HEK293 (cell line): Measurements from ENCODE around the gene NXPH4.

ENCODE experiments used
- BCL11B ChIP-seq: fragments of 450-650 bp; formaldehyde crosslinking; IDR thresholded peaks from 2 replicates; pipeline ENCODE4 v1.5.1; 2016; ENCODE audit warnings: low read depth, missing biosample characterization, missing genetic modification characterization
- GFI1B ChIP-seq: fragments of 450-650 bp; formaldehyde crosslinking; IDR thresholded peaks from 2 replicates; pipeline ENCODE4 v1.5.1; 2016; ENCODE audit warnings: missing biosample characterization, missing genetic modification characterization
- PRDM10 ChIP-seq: fragments of 450-650 bp; formaldehyde crosslinking; IDR thresholded peaks from 2 replicates; pipeline ENCODE4 v1.5.1; 2016; ENCODE audit warnings: missing biosample characterization, missing genetic modification characterization
- SCRT2 ChIP-seq: fragments of 450-650 bp; formaldehyde crosslinking; IDR thresholded peaks from 2 replicates; pipeline ENCODE4 v1.5.1; 2016; ENCODE audit warnings: missing biosample characterization, missing genetic modification characterization
- SP7 ChIP-seq: fragments of 450-650 bp; formaldehyde crosslinking; IDR thresholded peaks from 2 replicates; pipeline ENCODE4 v1.5.1; 2016; ENCODE audit warnings: missing biosample characterization, missing genetic modification characterization
- ZFHX2 ChIP-seq: fragments of 450-650 bp; formaldehyde crosslinking; conservative IDR thresholded peaks from 2 replicates; pipeline ENCODE4 v1.5.1; 2016; ENCODE audit warnings: missing biosample characterization, missing genetic modification characterization
- ZIC2 ChIP-seq: fragments of 450-650 bp; formaldehyde crosslinking; IDR thresholded peaks from 2 replicates; pipeline ENCODE4 v1.5.1; 2016; ENCODE audit warnings: missing biosample characterization, missing genetic modification characterization
- ZNF140 ChIP-seq: fragments of 450-650 bp; formaldehyde crosslinking; IDR thresholded peaks from 2 replicates; pipeline ENCODE4 v1.5.1; 2016; ENCODE audit warnings: missing biosample characterization, missing genetic modification characterization
- ZNF280D ChIP-seq: fragments of 450-650 bp; formaldehyde crosslinking; IDR thresholded peaks from 2 replicates; pipeline ENCODE4 v1.5.1; 2016; ENCODE audit warnings: missing biosample characterization, missing genetic modification characterization
- ZNF366 ChIP-seq: fragments of 450-650 bp; formaldehyde crosslinking; conservative IDR thresholded peaks from 2 replicates; pipeline ENCODE4 v1.5.1; 2016; ENCODE audit warnings: missing biosample characterization, missing genetic modification characterization
- ZNF37A ChIP-seq: fragments of 450-650 bp; IDR thresholded peaks from 2 replicates; pipeline ENCODE4 v1.5.1; 2018; ENCODE audit warnings: missing biosample characterization, missing genetic modification characterization
- ZNF416 ChIP-seq: fragments of 450-650 bp; formaldehyde crosslinking; IDR thresholded peaks from 2 replicates; pipeline ENCODE4 v1.5.1; 2016; ENCODE audit warnings: missing biosample characterization, missing genetic modification characterization
- ZNF473 ChIP-seq: fragments of 450-650 bp; formaldehyde crosslinking; IDR thresholded peaks from 2 replicates; pipeline ENCODE4 v1.5.1; 2017; ENCODE audit warnings: missing biosample characterization, missing genetic modification characterization
- ZNF560 ChIP-seq: fragments of 450-650 bp; formaldehyde crosslinking; IDR thresholded peaks from 2 replicates; pipeline ENCODE4 v1.5.1; 2017; ENCODE audit warnings: missing biosample characterization, missing genetic modification characterization, borderline replicate concordance
- ZNF610 ChIP-seq: fragments of 450-650 bp; formaldehyde crosslinking; IDR thresholded peaks from 2 replicates; pipeline ENCODE4 v1.5.1; 2016; ENCODE audit warnings: missing biosample characterization, missing genetic modification characterization, borderline replicate concordance
- ZNF621 ChIP-seq: fragments of 450-650 bp; formaldehyde crosslinking; IDR thresholded peaks from 2 replicates; pipeline ENCODE4 v1.5.1; 2017; ENCODE audit warnings: missing biosample characterization, missing genetic modification characterization
- ZNF658 ChIP-seq: fragments of 450-650 bp; formaldehyde crosslinking; IDR thresholded peaks from 2 replicates; pipeline ENCODE4; 2016; ENCODE audit warnings: missing biosample characterization, missing genetic modification characterization
- TF ChIP-seq, protein P1 (sequence below): fragments of 450-650 bp; formaldehyde crosslinking; IDR thresholded peaks from 2 replicates; pipeline ENCODE4 v1.5.1; 2016; ENCODE audit warnings: missing biosample characterization, missing genetic modification characterization
- TF ChIP-seq, protein P2 (sequence below): fragments of 450-650 bp; formaldehyde crosslinking; IDR thresholded peaks from 2 replicates; pipeline ENCODE4; 2016; ENCODE audit warnings: missing biosample characterization, missing genetic modification characterization

Gene NXPH4

DNA sequence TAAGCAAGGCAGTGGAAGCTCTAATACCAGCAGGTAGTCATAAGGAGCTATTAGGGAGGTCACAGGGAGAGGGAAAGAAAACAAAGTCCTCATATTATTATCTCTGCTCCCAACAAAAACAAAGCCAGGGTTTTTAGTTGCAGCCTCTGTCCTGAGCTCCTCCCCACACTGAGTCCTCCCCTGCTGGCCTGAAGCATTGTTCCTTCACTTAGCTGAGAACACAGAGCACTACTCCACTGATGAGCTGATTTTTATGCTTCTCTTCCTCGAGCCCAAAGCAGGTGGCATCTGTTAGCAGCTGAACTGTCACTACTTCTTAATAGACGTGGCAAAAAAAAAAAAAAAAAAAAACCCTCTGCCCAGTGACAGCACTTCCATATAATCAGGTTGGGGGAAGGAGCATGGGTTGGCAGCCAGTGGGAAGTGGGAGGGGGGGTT lies 44.9 kb downstream of the NXPH4 start (continued):
- TF ChIP-seq ZNF416 (tag by site-specific recombination) (no peak), PRDM10 (tag by site-specific recombination) (0 out of 2 replicates have a peak, but pooled peaks have one; percentile 8), GFI1B (tag by site-specific recombination) (no peak), SP7 (peak; percentile 75; the same call in 1 of the 2 replicates), ZNF37A (no peak), ZNF473 (tag by site-specific recombination) (no peak), ZNF280D (tag by site-specific recombination) (no peak), ZNF366 (tag by site-specific recombination) (no peak), ZNF621 (tag by site-specific recombination) (no peak), ZFHX2 (no peak), ZIC2 (tag by site-specific recombination) (peak; percentile 59), BCL11B (no peak), ZNF658 (tag by site-specific recombination) (no peak), ZNF140 (tag by site-specific recombination) (no peak), ZNF610 (no peak), ZNF560 (tag by site-specific recombination) (no peak), SCRT2 (no peak)
- TF ChIP-seq, protein P1, sequence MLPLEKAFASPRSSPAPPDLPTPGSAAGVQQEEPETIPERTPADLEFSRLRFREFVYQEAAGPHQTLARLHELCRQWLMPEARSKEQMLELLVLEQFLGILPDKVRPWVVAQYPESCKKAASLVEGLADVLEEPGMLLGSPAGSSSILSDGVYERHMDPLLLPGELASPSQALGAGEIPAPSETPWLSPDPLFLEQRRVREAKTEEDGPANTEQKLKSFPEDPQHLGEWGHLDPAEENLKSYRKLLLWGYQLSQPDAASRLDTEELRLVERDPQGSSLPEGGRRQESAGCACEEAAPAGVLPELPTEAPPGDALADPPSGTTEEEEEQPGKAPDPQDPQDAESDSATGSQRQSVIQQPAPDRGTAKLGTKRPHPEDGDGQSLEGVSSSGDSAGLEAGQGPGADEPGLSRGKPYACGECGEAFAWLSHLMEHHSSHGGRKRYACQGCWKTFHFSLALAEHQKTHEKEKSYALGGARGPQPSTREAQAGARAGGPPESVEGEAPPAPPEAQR (tag by site-specific recombination) = no peak
- TF ChIP-seq, protein P2, sequence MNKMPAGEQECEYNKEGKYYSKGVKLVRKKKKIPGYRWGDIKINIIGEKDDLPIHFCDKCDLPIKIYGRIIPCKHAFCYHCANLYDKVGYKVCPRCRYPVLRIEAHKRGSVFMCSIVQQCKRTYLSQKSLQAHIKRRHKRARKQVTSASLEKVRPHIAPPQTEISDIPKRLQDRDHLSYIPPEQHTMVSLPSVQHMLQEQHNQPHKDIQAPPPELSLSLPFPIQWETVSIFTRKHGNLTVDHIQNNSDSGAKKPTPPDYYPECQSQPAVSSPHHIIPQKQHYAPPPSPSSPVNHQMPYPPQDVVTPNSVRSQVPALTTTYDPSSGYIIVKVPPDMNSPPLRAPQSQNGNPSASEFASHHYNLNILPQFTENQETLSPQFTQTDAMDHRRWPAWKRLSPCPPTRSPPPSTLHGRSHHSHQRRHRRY (tag by site-specific recombination) = no peak
